Panc1 (cell line): ENCODE measurements around the gene SFSWAP. TPM values are rescaled to one million over a fixed set of nuclear protein-coding genes. Genes with fewer than 3 reads are reported as not detected.

ENCODE experiments used
- ATAC-seq: fragments of 200-7000 bp; cut with Tn5 transposase; 2 replicates; pipeline ENCODE4 v1.9.1; 2020; ENCODE audit warnings: mild to moderate bottlenecking, moderate library complexity
- BruUV-seq: library from RNA; stranded (reverse); fragments of 400-500 nt; replicated peaks from 2 replicates; lab custom pipeline; 2021; lab: Mats Ljungman, UMichigan
- CTCF ChIA-PET: fragments of 300-600 bp; sonication (Branson Sonifier 250); formaldehyde crosslinking; loops from one replicate; lab custom pipeline; 2022; ENCODE audit warnings: antibody characterized with exemption; lab: Charles Lee
- POLR2A ChIA-PET: fragments of 300-600 bp; sonication (Branson Sonifier 250); formaldehyde crosslinking; loops from one replicate; lab custom pipeline; 2022; ENCODE audit warnings: antibody characterized with exemption; lab: Charles Lee
- DNase-seq: peaks from one replicate; pipeline ENCODE4 v3.0.0-alpha.2; 2010; ENCODE audit warnings: low read depth, low spot score
- H3K27ac ChIP-seq: 2 replicates; pipeline ENCODE4 v1.5.1; 2011; ENCODE audit warnings: mild to moderate bottlenecking, low read length, inconsistent platforms
- H3K27me3 ChIP-seq: fragments of 200-500 bp; sonication (Bioruptor generic); 2 replicates; pipeline ENCODE4 v1.6.0; 2014; ENCODE audit warnings: low read length, inconsistent platforms; ENCODE audit not compliant: control insufficient read depth, insufficient read depth
- H3K36me3 ChIP-seq: fragments of 200-500 bp; sonication (Bioruptor generic); 2 replicates; pipeline ENCODE4 v1.5.1; 2014; ENCODE audit warnings: inconsistent platforms, mild to moderate bottlenecking, low read length, moderate library complexity; ENCODE audit not compliant: control insufficient read depth, insufficient read depth
- H3K4me1 ChIP-seq: 2 replicates; pipeline ENCODE4 v1.5.1; 2011; ENCODE audit warnings: inconsistent platforms, mild to moderate bottlenecking, low read length, moderate library complexity; ENCODE audit not compliant: control insufficient read depth, insufficient read depth
- H3K4me3 ChIP-seq, 2 experiments: 2 replicates each; pipeline ENCODE4 v1.5.1; 2011 to 2012; ENCODE audit warnings: low read depth in 2 of 2, low read length in 2 of 2, mild to moderate bottlenecking in 2 of 2, inconsistent platforms in 1 of 2, moderate library complexity in 1 of 2
- H3K9me3 ChIP-seq: fragments of 200-500 bp; sonication (Bioruptor generic); 2 replicates; pipeline ENCODE4 v1.5.1; 2014; ENCODE audit warnings: low read depth, mild to moderate bottlenecking, inconsistent platforms, low read length, moderate library complexity; ENCODE audit not compliant: control insufficient read depth, insufficient read depth
- CTCF ChIP-seq: fragments of 450-650 bp; IDR thresholded peaks from 2 replicates; pipeline ENCODE4 v1.5.1; 2017; ENCODE audit warnings: mild to moderate bottlenecking
- POLR2AphosphoS5 ChIP-seq: IDR thresholded peaks from 2 replicates; pipeline ENCODE4 v1.6.1; 2012; ENCODE audit warnings: mild to moderate bottlenecking, low read depth, low read length, moderate library complexity
- REST ChIP-seq, 2 experiments: IDR thresholded peaks; 2 replicates each; pipeline ENCODE4 v1.6.1; 2011 to 2012; ENCODE audit warnings: low read depth in 2 of 2, control low read depth in 1 of 2, low read length in 1 of 2, mild to moderate bottlenecking in 1 of 2, moderate library complexity in 1 of 2; ENCODE audit not compliant: insufficient read depth in 1 of 2
- SIN3A ChIP-seq: IDR thresholded peaks from 2 replicates; pipeline ENCODE4 v1.6.1; 2012; ENCODE audit warnings: low read depth, mild to moderate bottlenecking, low read length, moderate library complexity, borderline replicate concordance; ENCODE audit not compliant: insufficient read depth
- TCF7L2 ChIP-seq: IDR thresholded peaks from 2 replicates; pipeline ENCODE4 v1.6.1; 2011; ENCODE audit warnings: mild to moderate bottlenecking, low read depth, low read length, inconsistent platforms
- in situ Hi-C: cut with HindIII; loops from 2 replicates; pipeline ENCODE4 v1.10.0; 2016; ENCODE audit warnings: low sequenced_read_pairs, low pct_unique_long_range_greater_than_20kb
- intact Hi-C: fragments of 100-400 bp; cut with micrococcal nuclease; formaldehyde crosslinking; loops from one replicate; pipeline ENCODE4 v1.10.0; 2022; ENCODE audit not compliant: unreplicated experiment
- total RNA-seq: library from RNA; stranded (reverse); gene quantifications from one replicate; pipeline ENCODE4 v1.2.1, GENCODE V29; 2021; ENCODE audit not compliant: unreplicated experiment

Gene SFSWAP
- total RNA-seq, 1 experiment from 2014 or later, result 41.6 TPM

- in situ Hi-C loops, result no loop called here
- no peak overlapping the region for H3K4me3 ChIP-seq
- no peaks in the 10 kb centered on the region for H3K9me3 ChIP-seq
- ChIA-PET POLR2A (no interaction called here), CTCF (interaction anchor here (0.7 kb wide), 1 partner anchor 670 kb away, joined by 9 read pairs; no protein-coding TSS in a partner anchor)
- no TSS peak for BruUV-seq
- no peaks in the 10 kb centered on the region for H3K4me1 ChIP-seq
- H3K27me3 ChIP-seq, result no peaks in the 10 kb centered on the region
- intact Hi-C loops, result no loop called here
- no peak for DNase-seq
- peaks cover 13% of the 10 kb centered on the region for H3K36me3 ChIP-seq
- no peak for ATAC-seq
- H3K27ac ChIP-seq, result no peak overlapping the region
- no peak for TF ChIP-seq POLR2AphosphoS5
- TF ChIP-seq CTCF, result no peak
- TF ChIP-seq REST (IDR thresholded peaks at IDR 0.05; ENCODE audit: insufficient read depth in 1 of 2, low read depth in 2 of 2, low read length in 1 of 2), result no peak
- TF ChIP-seq TCF7L2, result no peak
- TF ChIP-seq SIN3A, result no peak
These were observed 75.4 kb downstream of the SFSWAP start for GRCh38 chr12:131786331-131786730.

- in situ Hi-C loops, result no loop called here
- ChIA-PET CTCF (interaction anchor here (0.7 kb wide), 1 partner anchor 670 kb away, joined by 9 read pairs; no protein-coding TSS in a partner anchor), POLR2A (no interaction called here)
- no peak overlapping the region for H3K27ac ChIP-seq
- no peaks in the 10 kb centered on the region for H3K4me1 ChIP-seq
- no TSS peak for BruUV-seq
- intact Hi-C loops, result no loop called here
- peaks cover 13% of the 10 kb centered on the region for H3K36me3 ChIP-seq
- H3K27me3 ChIP-seq, result no peaks in the 10 kb centered on the region
- H3K4me3 ChIP-seq, result no peak overlapping the region
- peak; percentile 40; the same call in 1 of the 2 replicates for ATAC-seq
- no peak for DNase-seq
- no peaks in the 10 kb centered on the region for H3K9me3 ChIP-seq
- TF ChIP-seq POLR2AphosphoS5 (no peak), SIN3A (no peak), TCF7L2 (no peak), REST (IDR thresholded peaks at IDR 0.05; ENCODE audit: insufficient read depth in 1 of 2, low read depth in 2 of 2, low read length in 1 of 2) (no peak), CTCF (no peak)
These were observed 76.3 kb downstream of the SFSWAP start for GRCh38 chr12:131787143-131787660.
